HL-60 (cell line): ENCODE data around the gene GAS6.

Experiments
- CTCF ChIP-seq: IDR thresholded peaks from one replicate; pipeline ENCODE4 v1.5.1; 2011; ENCODE audit warnings: low read length, control low read depth, inconsistent platforms; ENCODE audit not compliant: insufficient read depth
- REST ChIP-seq: IDR thresholded peaks from 2 replicates; pipeline ENCODE4 v1.6.1; 2012; ENCODE audit warnings: low read depth; ENCODE audit not compliant: insufficient replicate concordance

GRCh38 chr13:113806104-113806471, 57.8 kb downstream of the GAS6 start:
- TF ChIP-seq REST, result no peak
- TF ChIP-seq CTCF, result no peak
